C1 segment of cervical spinal cord (tissue), 14 donors: ENCODE measurements around the gene VTI1A.

Experiments
- DNase-seq, 14 donors: peaks; one replicate each; lab custom pipeline; 2025; lab: John Stamatoyannopoulos, UW

Gene VTI1A

DNA sequence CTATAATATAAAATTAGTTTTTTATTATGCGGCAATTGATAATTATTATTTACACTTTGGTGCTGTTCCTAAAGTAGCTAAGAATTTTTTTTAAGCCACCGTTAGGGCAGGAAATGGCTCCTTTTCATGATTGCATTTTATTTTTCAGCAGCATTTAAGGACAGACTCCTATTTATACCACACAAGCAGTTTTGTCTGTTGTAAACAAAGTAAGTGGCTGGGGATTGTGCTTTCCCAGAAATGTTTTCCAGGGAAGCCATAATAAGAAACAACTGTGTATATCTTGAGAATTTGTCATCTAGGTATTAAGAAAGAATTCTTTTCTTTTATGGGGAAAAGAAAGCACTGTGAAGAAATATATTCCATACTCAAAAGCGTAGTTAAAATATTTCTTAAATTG lies 232.0 kb downstream of the VTI1A start:
- DNase-seq = no peak

DNA sequence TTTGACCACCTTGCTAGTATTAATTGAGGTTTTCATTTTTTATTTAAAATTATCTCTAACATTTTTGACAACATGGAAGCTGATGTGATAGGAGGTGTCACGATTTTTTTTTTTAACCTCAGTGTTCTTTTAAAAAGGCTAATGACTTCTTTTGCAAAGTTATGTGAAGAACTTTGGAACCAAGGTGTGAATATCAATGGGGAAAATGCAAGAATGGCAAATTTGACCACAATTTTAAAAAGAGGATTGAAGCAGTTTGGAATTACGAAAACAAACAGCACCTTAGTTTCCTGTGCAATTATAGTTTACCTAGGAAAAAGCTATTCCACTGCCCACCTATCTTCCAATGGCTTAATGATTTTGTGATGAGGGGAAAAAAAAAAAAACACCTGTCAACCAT lies 232.4 kb downstream of the VTI1A start:
- no peak for DNase-seq

DNA sequence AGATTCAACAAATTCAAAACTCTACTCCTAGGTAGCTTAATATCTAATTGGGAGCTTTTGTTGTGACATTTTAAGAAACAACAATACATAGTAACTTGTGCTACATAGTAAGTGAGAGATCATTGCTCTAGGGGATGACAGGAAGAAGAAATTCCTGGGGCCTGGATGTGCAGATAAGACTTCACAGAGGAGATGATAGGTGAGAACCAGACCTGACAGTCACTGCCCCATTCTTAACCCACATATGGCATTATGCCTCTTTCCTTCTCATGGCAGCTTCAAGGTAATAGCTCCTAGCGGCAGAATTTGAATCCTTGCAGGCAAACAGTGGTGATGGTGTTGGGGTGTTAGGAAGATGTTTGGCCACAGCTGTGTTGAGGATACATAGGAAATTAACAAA lies 233.6 kb downstream of the VTI1A start:
- no peak for DNase-seq

DNA sequence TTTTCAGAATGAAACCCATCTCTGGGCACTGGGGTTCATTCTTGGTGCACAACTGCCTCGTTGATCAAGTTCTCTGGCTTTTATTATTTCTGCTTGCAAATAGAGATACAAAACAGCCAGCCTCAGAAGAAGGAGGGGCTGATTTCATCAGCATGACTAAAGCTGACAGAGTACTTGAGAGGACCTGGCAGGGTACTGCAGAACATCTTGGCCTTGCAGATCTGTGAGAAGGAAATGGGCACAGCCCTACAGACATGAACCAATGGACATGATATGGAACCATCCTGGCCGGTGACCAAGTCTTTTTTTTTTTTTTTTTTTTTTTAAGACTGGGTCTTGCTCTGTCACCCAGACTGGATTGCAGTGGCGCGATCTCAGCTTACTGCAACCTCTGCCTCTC lies 240.6 kb downstream of the VTI1A start:
- no peak for DNase-seq

DNA sequence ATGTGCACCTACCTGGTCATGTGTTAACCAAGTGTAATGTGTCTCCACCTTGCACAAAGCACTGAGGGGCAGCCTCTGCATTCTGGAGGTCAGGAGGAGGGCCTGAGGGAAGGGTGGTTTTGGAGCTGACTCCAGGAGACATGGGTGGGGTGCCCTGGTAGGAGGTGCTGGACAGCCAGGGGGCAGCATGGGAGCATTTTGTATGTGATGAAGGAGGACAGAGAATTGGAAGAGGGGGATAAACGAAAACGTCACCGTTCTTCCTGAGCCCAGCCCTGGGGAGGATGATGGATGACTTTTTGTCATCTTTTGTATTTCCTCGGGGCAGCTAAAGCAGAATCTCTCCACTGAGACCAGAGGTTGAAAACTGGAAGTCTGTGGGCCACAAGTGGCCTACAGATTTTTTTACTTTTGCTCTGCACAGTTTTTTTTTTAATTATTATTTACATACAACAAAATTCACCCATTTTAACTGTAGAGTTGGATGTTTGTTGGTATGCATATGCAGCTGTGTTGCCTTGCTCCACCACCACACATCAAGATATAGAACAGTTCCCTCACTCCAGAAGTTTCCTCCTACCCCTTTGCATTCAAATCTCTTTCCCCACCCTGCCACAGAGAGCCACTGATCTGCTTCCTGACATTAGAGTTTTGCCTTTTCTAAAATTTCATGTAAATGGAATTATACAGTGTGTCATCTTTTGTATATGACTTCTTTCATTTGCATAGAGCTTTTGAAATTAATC lies 242.5 kb downstream of the VTI1A start:
- DNase-seq = no peak

DNA sequence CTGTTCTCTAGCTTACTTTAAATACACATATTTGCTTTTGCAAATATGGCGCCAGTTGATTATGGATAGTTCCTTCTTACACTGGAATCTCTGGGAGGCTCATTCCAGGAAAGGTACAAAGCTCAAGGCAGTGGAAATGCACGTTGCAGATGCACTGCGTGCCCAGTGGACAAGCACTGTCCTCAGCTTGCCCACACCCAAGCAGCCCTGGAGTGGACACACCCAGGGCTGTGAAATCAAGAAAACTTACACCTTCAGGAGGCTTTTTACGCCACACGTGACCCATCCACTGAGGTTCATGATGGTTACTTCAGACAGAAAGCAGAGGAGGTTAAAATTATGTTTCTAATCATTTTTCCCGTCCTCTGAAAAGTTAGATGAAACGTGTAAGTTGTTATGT lies 248.5 kb downstream of the VTI1A start:
- no peak for DNase-seq

DNA sequence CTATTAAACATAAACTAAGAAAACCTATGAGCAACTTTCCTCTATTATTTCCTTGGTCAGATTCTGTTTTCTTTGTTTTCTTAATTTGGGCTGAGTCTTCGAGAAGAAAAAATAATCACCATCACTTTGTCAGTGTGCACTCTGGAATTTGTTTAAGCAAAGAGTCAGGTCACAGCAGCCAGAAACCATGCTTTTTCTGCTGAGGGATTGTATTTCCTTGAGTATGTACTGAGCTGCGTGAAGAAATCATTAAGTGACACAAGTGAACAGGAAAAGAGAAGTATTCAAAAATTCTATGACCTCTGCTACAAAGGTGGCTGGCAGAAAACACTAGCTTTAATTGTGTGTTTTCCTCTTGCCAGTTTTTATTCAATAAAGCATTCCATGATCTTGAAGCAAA lies 249.6 kb downstream of the VTI1A start:
- no peak for DNase-seq

DNA sequence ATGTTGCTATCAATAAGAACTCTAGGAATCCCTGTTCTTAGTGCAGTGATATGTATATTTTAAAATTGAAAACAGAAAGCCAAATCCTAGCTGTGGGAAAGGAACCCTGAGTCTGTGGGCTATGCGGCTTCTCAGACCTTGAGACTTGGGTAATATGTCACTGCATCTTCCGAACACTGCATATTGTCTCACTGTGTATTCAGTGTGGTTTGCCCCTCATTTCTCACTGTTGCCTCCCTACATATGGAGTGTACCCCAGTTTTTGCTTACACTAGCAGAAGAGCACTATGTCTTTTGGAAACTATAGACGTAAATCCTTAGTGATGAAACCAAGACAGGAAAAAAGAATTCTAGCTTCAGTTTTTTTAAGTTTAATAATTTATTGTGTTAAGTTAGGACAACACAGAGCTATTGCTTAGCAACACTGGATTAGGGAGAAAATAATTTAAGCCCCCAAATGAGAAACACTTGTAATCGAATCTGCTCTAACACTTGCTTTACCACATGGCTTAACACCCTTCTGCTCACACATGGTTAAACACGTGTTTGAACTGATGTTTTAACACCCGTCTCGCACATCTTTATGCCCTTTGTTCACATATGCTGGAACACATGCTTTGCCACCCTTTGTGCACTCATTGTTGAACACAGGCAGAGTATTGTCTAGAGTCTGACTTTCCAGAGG lies 251.3 kb downstream of the VTI1A start:
- DNase-seq = no peak

DNA sequence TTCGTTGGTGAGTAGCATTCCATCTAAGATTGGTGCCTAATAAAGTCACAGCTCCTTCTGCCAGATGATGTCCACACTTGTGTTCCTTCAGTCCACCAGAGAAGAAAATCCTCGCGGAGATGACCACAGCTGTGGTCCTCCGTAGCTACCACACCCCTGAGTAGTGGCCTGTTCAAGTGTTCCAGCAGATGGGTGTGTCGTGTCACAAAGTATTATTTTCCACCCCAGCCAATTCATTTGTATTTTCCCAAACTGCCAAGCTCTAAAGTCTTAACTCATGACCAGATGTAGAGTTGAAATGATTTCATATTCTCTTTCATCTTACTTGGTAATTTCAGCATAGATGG lies 251.8 kb downstream of the VTI1A start:
- no peak for DNase-seq

DNA sequence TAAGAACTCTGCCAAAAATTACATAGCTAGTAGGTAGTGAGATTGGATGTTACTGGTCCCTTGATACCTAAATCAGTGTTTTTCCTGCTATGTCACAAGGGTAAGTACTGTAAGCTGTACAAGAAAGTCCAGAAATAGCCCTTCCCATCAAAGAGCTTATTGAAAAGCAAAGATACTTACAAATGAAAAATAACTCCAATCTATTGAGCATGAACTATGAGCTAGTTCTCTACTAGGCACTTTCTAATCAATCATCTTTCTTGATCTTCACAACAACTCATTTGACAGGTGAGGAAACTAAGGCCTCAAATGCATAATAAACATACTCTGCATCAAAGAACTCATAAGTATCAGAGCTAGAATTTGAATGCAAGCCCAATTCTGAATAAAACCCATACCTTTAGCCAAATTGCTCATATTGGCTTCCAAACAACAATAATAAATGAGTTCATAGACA lies 253.2 kb downstream of the VTI1A start:
- no peak for DNase-seq

DNA sequence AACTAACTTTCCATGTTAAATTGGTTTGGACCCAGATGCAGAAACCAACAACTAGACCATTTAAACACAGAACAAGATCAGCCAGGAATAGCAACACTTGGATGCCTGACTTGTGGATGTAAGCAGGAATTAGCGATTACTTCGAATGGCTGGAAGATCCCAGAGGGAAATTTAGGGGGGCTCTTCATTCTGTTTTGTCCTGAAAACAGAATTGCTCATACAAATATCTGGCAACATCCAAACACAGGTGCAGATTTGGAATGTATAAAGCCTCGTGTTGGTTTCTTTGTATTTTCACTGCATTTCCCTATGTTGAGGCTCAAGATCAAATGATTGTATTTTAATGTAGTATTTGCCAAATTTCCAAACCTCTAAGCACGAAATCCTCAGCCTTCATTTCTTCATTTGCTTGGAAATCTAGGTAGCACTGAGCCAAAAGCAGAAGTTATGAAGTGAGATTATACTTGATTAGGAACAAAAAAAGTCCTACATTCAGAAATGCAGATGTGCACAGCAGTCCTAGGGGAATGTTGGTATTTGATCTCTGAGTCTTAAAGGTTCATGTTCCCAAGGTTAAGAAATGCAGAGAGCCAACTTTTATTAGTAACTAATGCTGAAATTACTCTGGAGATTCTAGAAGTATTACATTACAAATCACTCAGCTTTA lies 254.3 kb downstream of the VTI1A start:
- no peak for DNase-seq

DNA sequence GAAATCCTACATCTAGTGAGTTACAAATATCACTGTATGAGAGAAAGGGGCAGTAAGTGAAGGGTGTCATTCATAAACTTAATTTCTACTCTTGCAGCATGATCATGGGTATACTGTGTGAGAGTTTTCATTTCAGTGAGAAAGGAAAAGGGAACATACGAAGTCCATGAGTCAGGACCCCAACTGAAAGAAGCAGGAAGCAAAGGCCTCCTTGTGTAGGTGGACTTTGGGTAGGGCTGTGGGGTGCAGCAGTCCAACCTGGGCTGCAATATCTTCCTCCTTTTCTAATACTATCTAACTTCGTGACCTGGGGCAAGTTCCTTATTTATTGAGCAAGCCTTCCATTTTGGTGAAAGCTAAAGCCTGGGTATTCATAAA lies 254.9 kb downstream of the VTI1A start:
- no peak for DNase-seq

DNA sequence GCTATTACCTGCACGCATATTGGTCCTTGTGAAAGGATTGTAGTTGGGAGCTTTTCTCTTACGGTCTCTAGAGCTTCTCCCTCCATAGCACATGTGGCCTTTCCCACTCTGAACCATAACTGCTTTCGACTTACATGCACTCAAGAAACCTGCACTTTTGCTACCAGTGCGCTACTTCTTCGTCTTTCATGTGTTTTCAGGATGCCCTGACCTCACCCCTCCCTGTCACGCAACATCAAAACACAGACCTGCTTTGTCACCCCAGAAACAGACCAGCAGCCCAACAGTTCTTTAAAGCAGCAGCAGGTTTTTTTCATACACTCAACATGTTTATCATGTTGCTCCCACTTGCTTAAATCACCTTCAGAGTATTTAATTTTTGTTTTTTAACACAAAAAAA lies 259.6 kb downstream of the VTI1A start:
- DNase-seq = no peak

DNA sequence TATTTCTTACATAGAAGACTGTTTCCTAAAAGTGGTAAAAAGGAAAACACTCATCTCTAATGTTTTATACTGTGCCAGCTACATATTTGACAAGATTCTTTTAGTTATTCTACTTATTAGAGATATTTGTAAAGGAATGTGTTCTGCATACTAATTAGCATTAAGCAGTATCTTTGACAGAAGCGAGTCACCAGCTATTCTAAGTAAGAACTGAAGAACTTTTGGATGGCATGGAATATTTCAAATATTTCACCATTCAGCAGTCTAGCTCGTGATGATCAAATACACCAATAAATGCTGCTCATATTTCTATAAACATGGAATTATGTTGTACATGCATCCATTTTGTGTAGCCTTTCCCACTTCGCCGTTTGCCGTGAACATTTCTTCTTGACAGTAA lies 261.4 kb downstream of the VTI1A start:
- no peak for DNase-seq

DNA sequence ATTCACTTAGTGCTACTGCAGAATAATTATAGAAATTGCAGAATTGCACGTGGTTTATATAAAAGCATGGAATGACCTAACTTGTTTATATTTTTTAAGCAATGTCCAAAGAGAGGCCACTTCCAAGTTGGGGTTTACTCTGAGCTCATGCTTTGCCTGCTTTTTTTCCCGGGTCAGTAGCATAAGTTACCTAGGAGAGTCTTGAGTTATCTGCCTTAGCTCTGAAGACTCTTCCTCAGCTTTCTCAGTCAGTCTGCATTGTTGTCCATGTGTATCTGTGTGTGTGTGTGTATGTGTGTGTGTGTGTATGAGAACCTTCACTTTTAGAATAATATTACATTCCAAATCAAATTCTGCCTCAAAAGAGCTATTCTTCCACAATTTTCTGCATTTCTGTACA lies 263.5 kb downstream of the VTI1A start:
- DNase-seq = no peak

DNA sequence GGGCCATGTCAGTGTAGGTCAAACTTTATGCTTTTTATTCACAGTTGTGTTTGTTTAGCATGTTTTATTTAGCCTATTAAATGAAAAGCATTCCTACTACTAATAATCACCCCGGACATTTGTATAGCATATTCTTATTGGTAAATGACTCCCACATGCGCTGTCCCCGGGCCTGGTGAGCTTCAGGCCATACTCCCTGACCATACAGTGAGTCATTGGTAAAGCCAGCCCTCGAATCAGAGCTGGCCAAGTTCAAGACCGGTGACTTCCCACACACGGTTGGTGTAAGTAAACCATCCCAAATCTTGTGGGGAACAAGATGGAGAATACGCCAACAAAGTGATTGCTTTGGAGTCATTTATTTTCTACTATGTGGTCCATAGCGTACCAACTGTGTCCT lies 264.4 kb downstream of the VTI1A start:
- no peak for DNase-seq

DNA sequence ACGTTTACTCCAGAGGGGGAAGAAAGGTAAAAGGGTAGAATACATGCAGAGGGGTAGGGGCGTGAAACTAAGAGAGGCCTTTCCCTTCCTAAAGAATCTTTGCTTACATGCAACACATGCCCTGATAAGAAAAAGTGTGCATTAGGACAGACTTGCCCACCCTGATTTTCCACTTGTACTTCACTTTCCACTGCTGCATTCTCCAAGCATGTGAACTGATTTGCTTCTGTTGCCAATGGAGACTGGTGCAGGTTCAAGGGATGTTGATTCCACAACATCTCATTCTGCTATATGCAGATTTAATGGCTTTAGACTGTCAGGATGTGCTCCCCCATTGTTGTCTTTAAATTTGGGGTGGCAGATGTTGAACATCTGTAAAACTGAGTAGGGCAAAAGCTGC lies 265.5 kb downstream of the VTI1A start:
- no peak for DNase-seq

DNA sequence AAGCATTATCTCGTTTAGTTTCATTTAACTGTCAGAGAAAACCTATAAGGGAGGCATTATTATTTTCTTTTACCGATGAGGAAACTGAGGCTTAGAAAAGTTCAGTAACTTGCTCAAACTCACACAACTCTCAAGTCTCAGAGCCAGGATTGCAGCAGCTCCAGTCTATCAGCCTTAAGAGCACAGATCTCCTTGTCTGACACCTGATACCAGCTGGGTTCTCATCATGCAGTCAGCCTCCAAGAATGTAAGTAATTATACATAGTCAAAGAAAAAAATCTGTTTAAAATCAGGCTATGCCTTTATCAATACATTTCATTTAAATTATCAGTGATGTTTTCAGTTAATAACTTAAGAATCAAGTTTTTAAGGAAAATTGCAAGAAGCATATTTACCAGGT lies 266.4 kb downstream of the VTI1A start:
- DNase-seq = no peak

DNA sequence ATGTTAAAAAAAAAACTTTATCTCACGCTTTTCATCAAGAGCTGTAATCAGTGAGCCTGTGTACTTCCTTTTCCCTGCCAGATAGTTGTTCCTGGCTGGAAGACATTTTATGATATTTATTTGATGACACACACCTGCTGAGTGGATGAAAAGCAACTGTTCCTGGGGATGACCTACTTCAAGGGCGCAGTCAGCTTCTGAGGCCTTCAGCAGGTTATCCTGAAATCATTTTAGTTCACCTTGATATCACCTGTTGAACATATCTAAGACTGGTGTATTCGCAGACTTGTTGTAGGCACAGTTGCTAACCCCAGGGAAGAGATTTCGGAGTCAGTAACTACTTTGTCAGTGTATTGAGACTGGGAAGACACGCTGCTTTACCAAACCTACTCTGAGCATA lies 268.6 kb downstream of the VTI1A start:
- DNase-seq = no peak

DNA sequence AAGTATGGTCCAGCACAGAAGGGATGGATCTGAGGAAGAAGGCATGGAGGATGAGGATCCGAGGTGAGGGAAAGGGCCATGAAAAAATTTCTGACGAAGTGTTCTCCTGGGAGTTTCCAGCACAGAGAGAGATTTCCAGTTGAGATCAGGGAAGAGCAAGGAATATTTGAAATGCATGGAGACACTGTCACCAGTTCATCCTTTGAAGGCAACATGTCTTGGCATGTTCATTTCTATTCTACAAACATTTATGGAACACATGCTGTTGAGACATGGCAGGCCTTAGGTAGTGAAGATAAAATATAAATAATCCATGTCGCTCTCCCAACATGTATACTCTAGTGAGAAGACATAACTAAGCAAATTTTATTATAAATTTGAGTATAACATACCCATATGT lies 269.1 kb downstream of the VTI1A start:
- DNase-seq = no peak

DNA sequence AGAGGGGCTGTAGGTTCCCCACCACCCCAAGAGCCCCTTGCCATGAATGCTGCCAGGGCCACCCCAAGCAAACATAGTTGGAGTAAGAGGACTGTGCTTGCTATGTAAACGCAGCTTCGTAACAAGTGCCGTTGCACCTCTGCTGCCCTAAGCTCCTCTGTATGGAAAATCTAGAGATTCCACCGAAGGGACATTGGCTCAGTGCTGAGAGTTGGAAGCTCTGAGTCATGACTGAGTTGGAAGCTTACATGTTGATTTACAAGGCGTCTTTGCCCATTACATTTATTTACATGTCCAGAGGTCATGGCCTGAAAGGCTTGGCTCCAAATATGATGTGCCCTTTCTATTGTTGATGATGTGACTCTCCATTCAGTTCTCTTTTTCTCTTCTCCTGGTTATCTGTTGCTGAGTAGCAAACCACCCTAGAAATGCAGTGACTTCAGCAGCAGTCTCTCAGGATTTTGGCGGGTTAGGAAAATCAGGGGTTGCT lies 270.0 kb downstream of the VTI1A start:
- DNase-seq = no peak

DNA sequence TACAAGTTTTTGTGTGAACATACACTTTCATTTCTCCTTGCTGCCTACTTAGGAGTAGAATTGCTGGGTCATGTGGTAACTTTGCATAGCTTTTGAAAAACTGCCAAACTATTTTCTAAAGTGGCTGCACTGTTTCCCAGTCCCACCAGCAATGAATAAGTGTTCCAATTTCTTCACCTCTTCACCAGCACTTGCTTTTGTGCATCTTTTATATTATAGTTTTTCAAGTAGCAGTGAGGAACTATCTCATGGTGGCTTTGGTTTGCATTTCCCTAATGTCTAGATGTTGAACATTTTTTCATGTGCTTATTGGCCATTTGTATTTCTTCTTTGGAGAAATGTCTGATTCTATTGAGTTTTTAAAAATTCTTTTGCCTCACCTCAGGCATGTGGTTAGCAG lies 273.2 kb downstream of the VTI1A start:
- DNase-seq = no peak
